NCI-H1092 (cell line): ENCODE data around the gene ENO3.
"Not testable (repeated sequence)": the region's sequence is repeated elsewhere in the genome, so short reads cannot be mapped to it uniquely, and the experiment has no call there.

ENCODE experiments used
- DNase-seq: peaks from one replicate; lab custom pipeline; 2025; lab: John Stamatoyannopoulos, UW

The ENO3 gene

DNA sequence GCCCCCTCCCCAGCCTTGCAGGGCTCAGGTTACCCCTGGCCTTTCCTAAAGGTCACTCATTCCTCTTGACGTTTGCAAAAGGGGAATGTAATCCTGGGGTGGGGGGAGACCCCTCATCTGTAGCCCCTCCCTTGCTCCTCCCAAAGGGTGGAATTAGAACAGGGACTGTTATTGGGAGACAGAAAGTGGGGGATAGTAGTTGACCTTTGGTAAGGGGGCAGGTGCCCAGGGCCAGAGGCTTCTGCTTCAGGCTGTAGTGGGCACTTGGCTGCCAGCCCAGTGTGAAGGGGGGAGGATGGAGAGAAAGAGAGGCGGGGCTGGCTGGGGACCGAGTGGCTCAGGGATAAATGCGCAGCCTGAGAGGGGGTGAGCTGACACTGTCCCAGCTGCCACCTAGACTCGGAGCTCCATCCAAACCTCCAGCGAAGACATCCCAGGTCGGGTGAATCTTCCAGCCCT lies at the start of gene ENO3:
ENO3 (plus strand) TSS at position 374 of the 459 bp plus-strand sequence. CDS start 711 bp downstream, outside the sequence.
- peak; percentile 33 for DNase-seq

DNA sequence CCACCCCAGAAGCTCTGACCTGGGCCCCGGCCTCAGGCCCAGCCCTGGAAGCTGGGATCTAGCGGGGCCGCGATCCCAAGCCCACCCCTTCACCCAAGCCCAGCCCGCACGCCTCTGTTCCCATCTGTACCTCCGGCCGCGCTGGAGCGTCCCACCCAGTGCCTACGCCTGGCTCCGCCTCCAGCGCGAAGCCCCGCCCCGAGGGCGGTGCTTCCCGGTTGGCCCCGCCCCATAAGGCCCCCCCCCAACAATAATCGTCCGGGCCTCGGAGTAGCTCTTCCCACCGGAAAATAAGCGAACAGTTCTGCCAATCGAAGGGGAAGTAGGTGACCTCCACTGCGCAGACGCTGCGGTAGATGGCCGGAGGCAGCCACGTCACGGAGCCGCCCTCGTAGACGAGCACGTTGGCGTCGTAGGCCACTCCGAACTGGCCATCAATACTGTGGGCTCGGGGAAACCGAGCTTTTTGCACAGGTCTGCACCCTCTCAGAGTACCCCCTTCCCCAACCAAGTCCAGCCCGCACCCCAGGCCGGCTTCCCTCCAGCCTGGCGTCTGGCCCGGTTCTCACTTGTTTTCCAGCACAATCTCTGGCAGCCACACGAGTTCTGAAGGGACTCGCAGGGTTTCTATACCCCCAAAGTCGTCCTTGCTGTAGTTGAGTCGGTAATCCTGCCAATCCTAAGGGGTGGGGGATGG lies 49.1 kb upstream of the ENO3 start:
- DNase-seq, result no peak

DNA sequence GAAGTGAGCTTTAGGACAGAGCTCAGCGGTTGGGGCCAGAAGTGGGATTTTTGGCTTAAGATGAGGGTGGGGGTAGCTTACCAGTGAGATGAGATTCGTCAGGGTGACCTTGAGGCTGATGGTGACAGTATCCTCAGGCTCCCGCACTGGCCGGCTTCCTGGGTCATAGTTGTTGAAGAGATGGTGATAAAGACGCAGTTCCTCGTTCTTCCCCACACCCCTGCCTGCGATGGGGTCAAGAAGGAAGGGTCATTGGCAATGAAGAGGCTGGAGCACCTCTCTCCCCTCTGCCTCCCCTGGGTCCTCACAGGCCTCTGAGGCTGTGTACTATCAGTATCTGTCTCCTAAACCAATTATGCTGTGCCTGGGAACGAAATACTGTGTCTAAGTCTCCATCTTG lies 48.4 kb upstream of the ENO3 start:
- no peak for DNase-seq

DNA sequence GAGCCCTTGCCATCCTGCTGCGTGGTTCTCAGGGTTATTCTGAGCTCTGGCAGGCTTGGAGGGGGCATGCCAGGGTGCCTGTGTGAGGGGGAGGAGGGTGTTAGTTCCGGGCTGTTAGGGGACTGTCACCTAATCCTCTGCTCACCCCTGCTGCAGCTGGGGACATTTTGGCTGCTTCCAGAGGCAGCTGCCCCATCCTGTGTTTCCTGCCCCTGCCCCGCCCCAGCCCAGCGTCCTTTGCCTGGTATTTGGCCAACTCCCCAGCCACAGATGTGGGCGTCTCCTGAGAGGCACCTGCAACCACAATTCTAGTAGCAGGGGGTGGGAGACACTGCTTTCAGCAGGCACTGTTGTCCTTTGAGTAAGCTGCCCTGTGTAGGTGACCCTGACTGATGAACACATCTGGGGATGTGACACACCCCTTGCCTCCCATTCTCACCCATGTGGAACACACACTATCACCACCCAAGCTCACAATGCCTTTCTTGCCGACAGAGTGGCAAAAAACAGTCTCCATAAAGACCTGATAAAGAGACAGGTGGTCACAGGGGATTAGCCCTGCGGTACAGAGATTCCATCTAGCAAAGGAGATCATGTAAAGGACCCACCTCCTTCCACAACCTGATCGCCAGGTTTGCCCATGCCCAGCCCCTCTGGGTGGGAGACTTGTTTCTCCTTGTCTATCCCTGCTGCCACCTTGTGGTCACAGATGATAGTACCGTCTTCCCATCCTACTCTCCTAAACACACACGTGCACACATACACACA lies 47.7 kb upstream of the ENO3 start, which contains the start of gene CHRNE:
CHRNE (minus strand) TSS at position 48 of the 768 bp plus-strand sequence; CDS start at position 13, 35 bp downstream.
- peak; percentile 48 for DNase-seq

DNA sequence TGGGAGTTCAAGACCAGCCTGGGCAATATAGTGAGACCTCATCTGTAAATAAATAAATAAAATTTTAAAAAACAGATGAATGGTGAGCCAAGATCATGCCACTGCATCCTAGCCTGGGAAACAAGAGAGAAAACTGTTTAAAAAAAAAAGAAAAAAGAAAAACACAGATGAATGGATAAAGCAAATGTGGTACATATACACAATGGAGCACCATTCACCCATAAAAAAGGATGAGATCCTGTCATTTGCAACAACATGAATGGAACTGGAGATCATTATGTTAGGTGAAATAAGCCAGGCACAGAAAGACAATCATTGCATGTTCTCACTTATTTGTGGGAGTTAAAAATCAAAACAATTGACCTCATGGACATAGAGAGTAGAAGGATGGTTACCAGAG lies 44.3 kb upstream of the ENO3 start:
- not testable (repeated sequence) for DNase-seq

DNA sequence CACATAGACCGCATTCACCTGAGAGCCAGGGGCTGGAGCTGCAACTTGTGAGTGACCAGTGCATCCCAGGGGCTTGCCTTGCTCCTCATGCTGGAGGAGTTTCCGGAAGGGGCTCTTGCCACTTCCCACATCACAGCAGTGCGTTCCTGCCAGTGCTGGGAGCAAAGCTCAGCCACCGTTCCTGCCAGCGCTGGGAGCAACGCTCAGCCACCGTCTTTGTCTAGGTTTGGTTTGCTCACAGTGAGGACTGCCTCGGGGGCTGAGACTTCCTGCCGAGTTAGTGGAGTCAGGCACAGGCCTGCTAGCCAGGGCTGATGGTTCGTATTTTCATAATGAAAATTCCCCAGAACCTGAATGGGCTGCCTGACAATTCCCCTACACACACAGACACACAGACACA lies 42.6 kb upstream of the ENO3 start:
- no peak for DNase-seq

DNA sequence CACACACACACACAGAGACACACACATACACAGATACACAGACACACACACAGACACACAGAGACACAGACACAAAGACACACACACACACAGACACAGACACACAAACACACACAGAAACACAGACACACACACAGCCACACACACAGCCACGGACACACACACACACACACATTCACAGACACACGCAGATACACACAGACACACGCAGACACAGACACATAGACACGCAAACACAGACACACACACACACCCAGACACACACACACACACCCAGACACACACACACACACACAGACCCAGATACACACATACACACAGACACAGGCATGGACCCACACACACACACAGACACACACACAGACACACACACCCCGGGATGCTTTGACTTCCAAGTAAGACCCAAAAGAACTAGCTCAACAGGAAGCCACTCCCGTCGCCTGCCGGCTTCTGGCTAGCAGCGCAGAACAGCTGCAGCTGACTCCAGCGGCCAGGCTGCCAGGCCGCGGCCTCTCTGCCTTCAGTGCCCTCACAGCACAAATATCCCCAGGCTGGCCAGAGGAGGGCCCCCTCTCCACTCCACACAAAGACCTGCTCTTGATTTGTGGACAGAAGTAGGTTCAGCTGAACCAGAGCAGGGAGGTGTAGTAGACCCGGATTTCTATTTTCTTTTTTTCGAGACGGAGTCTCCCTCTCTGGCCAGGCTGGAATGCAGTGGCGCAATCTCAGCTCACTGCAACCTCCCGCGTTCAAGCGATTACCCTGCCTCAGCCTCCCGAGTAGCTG lies 42.0 kb upstream of the ENO3 start:
- DNase-seq, result peak; percentile 68

DNA sequence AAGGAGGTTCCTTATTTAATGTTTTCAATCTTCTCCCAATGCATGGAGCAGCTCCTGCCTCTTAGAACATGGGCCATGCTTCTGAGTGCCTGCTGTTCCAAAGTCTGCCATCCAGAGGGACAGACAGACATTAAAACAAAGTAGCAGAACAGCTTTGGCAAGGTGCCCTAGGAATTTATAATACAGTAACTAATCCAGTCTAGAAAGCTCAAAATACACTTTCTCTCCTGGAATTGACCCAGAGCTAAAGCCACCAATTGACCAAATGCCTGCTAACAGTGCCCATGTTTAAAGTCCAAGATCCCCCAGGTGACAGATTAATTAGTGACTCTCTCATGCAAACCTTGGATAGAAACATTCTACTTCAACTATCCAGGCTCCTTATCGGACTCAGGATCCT lies 36.9 kb upstream of the ENO3 start:
- no peak for DNase-seq

DNA sequence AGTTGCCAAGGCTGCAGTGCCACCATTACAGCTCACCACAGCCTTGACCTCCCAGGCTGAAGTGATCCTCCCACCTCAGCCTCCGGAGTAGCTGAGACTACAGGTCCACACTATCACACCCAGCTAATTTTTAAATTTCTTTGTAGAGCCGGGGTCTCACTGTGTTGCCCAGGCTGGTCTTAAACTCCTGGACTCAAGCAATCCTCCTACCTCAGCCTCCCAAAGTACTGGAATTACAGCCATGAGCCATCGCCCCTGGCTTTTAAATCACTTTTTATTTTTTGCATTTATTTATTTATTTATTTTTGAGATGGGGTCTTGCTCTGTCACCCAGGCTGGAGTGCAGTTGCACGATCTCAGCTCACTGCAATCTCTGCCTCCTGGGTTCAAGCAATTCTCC lies 36.4 kb upstream of the ENO3 start:
- not testable (repeated sequence) for DNase-seq

DNA sequence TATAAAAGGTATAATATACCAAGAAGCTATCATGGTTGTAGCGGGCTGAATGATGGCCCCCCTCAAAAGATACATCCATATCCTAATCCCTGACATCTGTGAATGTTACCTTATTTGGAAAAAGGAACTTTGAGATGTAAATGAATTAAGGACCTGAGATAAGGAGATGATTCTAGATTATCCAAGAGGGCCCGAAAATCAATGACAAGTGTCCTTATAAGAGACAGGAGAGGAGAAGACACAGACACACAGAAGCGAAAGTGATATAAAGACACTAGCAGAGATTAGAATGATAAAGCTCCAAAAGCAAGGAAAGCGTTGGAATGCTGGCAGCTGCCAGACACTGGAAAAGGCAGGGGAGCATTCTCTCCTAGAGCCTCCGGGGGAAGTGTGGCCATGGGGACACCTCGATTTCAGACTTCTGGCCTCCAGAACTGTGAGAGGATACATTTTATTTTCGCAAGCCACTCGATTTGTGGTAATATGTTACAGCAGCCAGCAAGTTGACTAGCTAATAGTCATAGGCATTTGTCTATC lies 31.3 kb upstream of the ENO3 start:
- DNase-seq, result no peak

DNA sequence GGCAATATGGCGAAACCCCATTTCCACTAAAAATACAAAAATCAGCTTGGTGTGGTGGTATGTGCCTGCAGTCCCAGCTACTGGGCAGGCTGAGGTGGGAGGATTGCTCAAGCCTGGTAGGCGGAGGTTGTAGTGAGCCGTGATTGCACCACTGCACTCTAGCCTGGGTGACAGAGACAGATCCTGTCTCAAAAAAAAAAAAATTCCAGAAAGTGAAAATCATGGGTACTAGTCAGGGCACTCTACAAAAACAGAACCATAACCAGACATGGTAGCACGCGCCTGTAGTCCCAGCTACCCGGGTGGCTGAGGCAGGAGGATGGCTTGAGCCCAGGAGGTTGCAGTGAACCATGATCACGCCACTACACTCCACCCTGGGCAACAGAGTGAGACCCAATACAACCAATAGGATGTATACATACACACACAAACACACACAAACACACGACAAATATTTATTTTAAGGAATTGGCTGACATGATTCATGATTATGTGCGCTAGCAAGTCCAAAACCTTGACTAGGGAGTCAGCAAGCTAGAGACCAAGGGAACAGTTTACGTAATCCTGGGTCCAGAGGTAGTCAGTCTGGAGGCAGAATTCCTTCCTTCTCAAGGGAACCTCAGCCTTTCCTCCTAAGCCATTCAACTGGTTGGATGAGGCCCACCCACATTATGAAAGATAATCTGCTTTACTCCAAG lies 30.4 kb upstream of the ENO3 start:
- no peak for DNase-seq

DNA sequence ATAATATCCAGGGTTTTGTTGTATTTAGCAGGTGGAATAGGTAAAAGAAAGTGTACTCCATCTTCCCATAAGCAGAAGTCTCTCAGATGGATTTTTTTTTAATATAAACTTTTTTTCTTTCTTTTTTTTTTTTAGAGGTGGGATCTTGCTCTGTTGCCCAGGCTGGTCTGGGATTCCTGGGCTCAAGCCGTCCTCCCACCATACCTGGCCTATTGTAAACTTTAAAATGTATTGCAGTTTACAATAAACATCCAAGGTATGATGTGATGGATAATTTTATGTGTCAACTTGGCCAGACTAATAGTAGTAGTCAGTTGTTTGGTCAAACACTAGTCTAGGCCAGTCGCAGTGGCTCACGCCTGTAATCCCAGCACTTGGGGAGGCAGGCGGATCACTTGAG lies 29.6 kb upstream of the ENO3 start:
- no peak for DNase-seq

DNA sequence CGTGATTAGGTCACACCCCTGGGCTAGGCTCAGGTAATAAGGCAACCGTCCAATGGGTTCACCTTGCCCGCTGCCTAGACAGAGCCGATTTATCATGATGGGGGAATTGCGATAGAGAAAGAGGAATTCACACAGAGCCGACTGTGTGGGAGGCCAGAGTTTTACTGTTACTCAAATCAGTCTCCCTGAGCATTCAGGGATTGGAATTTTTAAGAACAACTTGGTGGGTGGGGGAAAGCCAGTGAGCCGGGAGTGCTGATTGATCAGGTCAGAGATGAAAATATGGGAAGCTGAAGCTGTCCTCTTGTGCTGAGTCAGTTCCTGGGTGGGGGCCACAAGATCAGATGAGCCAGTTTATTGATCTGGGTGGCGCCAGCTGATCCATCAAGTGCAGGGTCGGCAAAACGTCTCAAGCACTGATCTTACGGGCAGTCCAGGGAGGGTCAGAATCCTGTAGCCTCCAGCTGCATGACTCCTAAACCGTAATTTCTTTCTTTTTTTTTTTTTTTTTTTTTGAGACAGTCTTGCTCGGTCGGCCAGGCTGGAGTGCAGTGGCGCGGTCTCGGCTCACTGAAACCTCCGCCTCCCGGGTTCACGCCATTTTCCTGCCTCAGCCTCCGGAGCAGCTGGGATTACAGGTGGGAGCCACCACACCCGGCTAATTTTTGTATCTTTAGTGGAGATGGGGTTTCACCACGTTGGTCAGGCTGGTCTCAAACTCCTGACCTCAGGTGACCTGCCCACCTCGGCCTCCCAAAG lies 24.2 kb upstream of the ENO3 start:
- DNase-seq, result not testable (repeated sequence)

DNA sequence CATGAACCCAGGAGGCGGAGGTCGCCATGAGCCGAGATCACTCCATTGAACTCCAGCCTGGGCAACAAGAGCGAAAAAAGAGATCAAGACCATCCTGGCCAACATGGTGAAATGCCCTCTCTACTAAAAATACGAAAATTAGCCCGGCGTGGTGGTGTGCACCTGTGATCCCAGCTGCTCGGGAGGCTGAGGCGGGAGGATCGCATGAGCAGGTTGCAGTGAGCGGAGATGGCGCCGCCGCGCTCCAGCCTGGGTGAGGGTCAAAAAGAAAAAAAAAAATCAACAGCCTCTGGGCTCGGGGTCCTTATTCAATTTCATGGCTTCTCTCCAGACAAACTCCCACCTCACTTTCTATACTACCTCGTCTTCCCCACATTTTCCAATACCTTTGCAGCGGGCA lies 22.0 kb upstream of the ENO3 start:
- no peak for DNase-seq

DNA sequence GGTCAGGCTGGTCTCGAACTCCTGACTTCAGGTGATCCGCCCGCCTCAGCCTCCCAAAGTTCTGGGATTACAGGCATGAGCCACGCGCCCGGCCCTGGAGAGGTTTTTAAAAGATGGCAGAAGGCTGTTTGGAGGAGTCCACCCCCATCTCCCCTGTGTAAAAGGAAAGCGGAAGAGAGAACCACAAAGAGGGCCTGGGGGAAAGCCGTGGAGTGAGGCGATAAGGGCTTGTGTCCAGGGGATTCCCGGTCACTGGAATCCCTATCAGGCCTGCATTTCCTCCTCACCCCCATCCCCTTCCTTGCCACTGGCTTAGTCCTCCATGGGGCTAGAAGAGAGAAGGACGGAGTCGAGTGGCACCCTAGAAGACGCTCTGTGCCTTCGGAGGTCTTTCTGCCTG lies 19.0 kb upstream of the ENO3 start, which contains the start of gene GP1BA:
GP1BA (plus strand) TSS at position 315 of the 400 bp plus-strand sequence. CDS start 328 bp downstream, outside the sequence.
- no peak for DNase-seq

DNA sequence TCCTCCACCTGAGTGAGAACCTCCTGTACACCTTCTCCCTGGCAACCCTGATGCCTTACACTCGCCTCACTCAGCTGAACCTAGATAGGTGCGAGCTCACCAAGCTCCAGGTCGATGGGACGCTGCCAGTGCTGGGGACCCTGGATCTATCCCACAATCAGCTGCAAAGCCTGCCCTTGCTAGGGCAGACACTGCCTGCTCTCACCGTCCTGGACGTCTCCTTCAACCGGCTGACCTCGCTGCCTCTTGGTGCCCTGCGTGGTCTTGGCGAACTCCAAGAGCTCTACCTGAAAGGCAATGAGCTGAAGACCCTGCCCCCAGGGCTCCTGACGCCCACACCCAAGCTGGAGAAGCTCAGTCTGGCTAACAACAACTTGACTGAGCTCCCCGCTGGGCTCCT lies 18.2 kb upstream of the ENO3 start:
- no peak for DNase-seq

DNA sequence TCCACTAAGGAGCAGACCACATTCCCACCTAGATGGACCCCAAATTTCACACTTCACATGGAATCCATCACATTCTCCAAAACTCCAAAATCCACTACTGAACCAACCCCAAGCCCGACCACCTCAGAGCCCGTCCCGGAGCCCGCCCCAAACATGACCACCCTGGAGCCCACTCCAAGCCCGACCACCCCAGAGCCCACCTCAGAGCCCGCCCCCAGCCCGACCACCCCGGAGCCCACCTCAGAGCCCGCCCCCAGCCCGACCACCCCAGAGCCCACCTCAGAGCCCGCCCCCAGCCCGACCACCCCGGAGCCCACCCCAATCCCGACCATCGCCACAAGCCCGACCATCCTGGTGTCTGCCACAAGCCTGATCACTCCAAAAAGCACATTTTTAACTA lies 17.3 kb upstream of the ENO3 start:
- no peak for DNase-seq

DNA sequence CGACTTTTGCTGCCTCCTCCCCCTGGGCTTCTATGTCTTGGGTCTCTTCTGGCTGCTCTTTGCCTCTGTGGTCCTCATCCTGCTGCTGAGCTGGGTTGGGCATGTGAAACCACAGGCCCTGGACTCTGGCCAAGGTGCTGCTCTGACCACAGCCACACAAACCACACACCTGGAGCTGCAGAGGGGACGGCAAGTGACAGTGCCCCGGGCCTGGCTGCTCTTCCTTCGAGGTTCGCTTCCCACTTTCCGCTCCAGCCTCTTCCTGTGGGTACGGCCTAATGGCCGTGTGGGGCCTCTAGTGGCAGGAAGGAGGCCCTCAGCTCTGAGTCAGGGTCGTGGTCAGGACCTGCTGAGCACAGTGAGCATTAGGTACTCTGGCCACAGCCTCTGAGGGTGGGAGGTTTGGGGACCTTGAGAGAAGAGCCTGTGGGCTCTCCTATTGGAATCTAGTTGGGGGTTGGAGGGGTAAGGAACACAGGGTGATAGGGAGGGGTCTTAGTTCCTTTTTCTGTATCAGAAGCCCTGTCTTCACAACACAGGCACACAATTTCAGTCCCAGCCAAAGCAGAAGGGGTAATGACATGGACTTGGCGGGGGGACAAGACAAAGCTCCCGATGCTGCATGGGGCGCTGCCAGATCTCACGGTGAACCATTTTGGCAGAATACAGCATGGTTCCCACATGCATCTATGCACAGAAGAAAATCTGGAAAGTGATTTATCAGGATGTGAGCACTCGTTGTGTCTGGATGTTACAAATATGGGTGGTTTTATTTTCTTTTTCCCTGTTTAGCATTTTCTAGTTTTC lies 16.5 kb upstream of the ENO3 start:
- no peak for DNase-seq

DNA sequence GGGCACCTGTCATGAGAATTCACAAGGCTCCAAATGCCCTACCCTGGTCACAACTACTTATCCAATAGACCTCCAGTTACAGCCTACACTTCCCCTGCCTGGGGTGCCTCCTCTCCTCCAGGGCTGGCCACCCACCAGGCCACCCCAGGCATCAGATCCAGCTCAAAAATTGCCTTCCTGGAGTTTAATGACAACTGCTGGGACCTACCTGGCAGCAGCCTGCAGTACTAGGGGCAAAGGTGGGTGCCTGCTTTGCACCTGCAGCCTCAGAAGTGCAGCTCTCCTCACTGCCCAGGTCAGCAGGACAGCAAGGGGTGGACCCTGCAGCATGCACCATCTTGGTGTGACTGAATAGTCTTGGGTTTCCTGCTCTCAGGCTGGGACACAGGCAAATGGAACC lies 15.3 kb upstream of the ENO3 start:
- DNase-seq, result no peak

DNA sequence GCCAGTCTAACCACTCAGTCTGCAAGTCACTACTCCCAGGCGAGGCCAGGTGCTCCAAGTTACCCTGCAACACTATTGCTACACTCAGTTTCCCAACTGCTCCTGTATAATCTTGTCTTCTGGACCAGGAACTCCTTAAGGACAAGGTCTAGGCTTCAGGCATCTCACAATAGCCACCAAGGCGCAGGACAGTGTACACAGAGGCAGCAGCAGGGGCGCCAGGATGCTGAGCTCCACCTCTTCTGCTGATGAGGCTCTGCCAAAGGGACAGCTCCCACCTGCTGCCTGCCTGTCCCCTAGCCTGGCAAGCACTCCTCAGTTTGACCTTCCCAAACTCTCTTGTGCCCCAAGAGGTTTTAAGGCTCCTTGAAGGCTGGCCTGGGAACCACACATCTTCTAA lies 14.5 kb upstream of the ENO3 start:
- no peak for DNase-seq
